ENCODE results near the gene CYP21A2.
"Not testable (repeated sequence)": the region's sequence is repeated elsewhere in the genome, so short reads cannot be mapped to it uniquely, and the experiment has no call there.

Gene CYP21A2

DNA sequence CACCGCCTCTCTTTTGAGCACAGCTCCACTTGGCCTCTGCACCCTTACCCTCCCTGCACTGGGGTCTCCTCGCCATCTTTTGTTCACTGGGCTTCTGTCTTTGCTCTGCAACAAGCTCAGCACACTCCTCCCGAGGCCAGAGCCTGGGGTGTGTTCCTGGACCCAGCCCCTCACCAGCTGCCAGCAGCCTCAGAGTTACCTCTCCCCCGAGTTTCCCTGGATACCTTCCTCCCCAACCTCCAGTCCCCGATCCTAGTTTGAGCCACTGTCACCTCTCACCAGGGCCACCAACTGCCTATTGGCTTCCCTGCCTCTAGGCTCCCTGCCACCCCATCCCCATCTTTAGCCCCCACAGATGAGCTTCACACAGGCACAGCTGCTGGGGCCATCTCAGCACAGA, 12.3 kb downstream of the CYP21A2 start:
- in situ Hi-C loops (cut with HindIII; ENCODE audit: low sequenced_read_pairs), result no loop called here
- H3K4me3 ChIP-seq (ENCODE audit: low read depth, low read length), result no peak overlapping the region
- TF ChIP-seq, protein P1, sequence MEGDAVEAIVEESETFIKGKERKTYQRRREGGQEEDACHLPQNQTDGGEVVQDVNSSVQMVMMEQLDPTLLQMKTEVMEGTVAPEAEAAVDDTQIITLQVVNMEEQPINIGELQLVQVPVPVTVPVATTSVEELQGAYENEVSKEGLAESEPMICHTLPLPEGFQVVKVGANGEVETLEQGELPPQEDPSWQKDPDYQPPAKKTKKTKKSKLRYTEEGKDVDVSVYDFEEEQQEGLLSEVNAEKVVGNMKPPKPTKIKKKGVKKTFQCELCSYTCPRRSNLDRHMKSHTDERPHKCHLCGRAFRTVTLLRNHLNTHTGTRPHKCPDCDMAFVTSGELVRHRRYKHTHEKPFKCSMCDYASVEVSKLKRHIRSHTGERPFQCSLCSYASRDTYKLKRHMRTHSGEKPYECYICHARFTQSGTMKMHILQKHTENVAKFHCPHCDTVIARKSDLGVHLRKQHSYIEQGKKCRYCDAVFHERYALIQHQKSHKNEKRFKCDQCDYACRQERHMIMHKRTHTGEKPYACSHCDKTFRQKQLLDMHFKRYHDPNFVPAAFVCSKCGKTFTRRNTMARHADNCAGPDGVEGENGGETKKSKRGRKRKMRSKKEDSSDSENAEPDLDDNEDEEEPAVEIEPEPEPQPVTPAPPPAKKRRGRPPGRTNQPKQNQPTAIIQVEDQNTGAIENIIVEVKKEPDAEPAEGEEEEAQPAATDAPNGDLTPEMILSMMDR (IDR thresholded peaks at IDR 0.05; ENCODE audit: low read depth, low read length, missing control alignments), result no peak
- no peak for DNase-seq (ENCODE audit: low read depth)

DNA sequence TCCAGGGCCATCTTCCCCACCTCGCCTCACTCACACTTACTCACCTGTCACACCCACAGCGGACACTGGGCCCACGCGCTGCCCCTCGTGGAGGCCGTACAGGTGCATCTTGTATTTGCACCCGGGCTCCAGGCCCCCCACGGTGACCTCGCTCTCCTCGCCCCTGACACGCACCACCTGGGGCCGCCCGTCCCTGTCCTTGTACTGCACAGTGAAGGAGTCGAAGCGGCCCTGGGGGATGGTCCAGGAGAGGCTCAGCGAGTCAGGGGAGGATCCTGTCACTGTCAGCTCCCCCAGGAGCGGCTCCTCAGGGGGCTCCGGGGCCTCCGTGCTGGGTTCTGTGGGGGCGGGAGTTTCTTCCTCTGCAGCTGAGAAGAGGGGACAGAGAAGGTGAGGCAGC, 14.4 kb downstream of the CYP21A2 start:
- H3K4me3 ChIP-seq (ENCODE audit: low read depth, low read length); in situ Hi-C loops (cut with HindIII; ENCODE audit: low sequenced_read_pairs): not testable (repeated sequence)

DNA sequence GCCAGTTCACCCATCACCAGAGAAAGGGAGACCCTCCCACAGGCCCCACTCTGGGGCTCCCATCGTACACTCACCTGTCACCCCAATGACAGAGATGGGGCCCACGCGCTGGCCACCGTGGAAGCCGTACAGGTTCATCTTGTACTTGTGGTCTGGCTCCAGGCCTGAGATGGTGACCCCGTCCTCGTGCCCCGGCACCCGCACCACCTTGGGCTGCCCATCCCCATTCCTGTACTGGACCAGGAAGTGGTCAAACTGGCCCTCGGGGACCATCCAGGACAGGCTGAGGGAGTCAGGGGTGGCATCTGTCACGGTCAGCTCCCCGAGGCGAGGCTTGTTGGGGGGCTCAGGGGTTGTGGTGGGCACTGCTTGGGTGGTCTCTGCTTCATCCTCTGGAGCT, 15.1 kb downstream of the CYP21A2 start:
- in situ Hi-C loops (cut with HindIII; ENCODE audit: low sequenced_read_pairs); DNase-seq (ENCODE audit: low read depth); H3K4me3 ChIP-seq (ENCODE audit: low read depth, low read length): not testable (repeated sequence)

More for the DNA sequence above, 14.4 kb downstream of the CYP21A2 start:
- not testable (repeated sequence) for DNase-seq (ENCODE audit: low read depth)

DNA sequence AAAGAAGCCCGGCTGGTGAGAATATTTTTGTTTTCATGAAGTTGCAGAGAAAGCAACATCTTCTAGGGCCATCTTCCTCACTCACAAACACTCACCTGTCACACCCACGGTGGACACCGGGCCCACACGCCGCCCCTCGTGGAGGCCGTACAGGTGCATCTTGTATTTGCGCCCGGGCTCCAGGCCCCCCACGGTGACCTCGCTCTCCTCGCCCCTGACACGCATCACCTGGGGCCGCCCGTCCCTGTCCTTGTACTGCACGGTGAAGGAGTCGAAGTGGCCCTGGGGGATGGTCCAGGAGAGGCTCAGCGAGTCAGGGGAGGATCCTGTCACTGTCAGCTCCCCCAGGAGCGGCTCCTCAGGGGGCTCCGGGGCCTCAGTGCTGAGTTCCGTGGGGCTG, 17.5 kb downstream of the CYP21A2 start:
- in situ Hi-C loops (cut with HindIII; ENCODE audit: low sequenced_read_pairs); DNase-seq (ENCODE audit: low read depth); H3K4me3 ChIP-seq (ENCODE audit: low read depth, low read length): not testable (repeated sequence)

DNA sequence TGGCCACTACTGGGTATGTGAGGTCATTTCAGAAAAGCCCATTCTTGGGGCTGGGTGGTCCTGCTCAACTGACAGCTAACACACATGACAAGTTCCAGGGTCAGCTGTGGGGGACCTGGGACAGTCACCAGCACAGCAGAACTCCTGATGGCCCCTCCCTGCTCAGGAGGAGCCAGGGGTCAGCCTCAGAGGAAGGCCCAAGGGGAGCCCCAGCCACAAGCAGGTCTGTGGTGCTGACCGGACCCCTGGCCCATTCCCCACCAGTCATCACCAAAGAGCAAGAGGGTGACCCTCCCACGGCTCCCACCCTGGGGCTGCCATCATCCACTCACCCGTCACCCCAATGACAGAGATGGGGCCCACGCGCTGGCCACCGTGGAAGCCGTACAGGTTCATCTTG, 18.0 kb downstream of the CYP21A2 start:
- H3K4me3 ChIP-seq (ENCODE audit: low read depth, low read length), result no peak overlapping the region
- in situ Hi-C loops (cut with HindIII; ENCODE audit: low sequenced_read_pairs), result no loop called here

DNA sequence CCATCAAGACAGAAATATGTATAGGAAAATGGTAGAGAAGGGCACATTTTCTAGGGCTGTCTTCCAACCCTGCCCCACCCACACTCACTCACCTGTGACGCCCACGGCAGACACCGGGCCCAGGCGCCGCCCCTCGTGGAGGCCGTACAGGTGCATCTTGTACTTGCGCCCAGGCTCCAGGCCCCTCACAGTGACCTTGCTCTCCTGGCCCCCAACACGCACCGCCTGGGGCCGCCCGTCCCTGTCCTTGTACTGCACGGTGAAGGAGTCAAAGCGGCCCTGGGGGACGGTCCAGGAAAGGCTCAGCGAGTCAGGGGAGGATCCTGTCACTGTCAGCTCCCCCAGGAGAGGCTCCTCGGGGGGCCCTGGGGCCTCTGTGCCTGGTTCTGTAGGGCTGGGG, 19.8 kb downstream of the CYP21A2 start:
- in situ Hi-C loops (cut with HindIII; ENCODE audit: low sequenced_read_pairs), result no loop called here
- TF ChIP-seq, protein P1 (IDR thresholded peaks at IDR 0.05; ENCODE audit: low read depth, low read length, missing control alignments), result no peak
- no peak overlapping the region for H3K4me3 ChIP-seq (ENCODE audit: low read depth, low read length)
- DNase-seq (ENCODE audit: low read depth), result no peak

More for the DNA sequence above, 18.0 kb downstream of the CYP21A2 start:
- no peak for DNase-seq (ENCODE audit: low read depth)
- TF ChIP-seq, protein P1 (IDR thresholded peaks at IDR 0.05; ENCODE audit: low read depth, low read length, missing control alignments), result no peak

DNA sequence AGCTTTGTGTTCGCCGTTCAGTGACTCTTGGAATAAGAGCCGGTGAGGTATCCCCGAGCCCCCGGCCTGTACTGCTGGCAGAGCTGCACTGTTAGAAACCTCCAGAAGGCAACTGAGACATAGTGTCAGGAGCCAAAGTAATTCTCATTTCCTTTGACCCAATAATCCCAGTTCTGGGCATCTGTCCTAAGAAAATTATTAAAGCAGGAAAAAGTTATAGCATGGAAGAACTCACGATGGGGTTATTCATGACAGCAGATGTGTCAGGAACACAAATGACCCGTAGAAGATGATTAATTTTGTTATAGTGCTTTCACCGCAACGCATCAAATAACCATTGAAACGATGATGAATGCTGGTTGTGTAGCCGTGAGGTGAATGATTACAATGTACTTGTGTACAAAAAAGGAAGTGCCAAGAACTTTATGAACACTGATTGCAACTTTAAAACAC, 20.3 kb downstream of the CYP21A2 start:
- DNase-seq (ENCODE audit: low read depth), result no peak
- no peak overlapping the region for H3K4me3 ChIP-seq (ENCODE audit: low read depth, low read length)
- in situ Hi-C loops (cut with HindIII; ENCODE audit: low sequenced_read_pairs), result no loop called here
- TF ChIP-seq, protein P1 (IDR thresholded peaks at IDR 0.05; ENCODE audit: low read depth, low read length, missing control alignments), result no peak

DNA sequence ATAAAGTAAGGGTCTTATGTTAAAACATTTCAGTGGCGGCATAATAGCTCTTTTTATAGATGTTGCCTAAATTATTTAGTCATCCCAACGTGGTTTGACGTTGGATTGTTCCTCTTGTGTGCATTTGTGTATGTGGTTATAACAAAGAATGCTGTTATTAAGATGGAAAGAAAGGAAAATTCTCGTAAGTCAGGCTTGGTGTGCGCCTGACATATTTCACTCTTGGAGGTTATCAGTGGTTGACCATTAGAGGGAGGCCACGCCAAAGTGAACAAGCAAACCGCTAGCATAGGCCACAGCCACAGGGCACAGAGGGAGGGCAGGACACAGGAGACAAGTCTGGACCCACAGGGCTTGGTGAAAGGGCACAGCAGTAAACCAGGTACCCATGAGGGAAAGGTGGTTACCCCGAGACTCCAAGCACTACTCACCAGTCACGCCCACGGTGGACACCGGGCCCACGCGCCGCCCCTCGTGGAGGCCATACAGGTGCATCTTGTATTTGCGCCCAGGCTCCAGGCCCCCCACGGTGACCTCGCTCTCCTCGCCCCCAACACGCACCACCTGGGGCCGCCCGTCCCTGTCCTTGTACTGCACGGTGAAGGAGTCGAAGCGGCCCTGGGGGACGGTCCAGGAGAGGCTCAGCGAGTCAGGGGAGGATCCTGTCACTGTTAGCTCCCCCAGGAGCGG, 22.9 kb downstream of the CYP21A2 start:
- no peak for DNase-seq (ENCODE audit: low read depth)
- in situ Hi-C loops (cut with HindIII; ENCODE audit: low sequenced_read_pairs), result no loop called here
- TF ChIP-seq, protein P1 (IDR thresholded peaks at IDR 0.05; ENCODE audit: low read depth, low read length, missing control alignments), result no peak

More for the DNA sequence above, 22.9 kb downstream of the CYP21A2 start:
- H3K4me3 ChIP-seq (ENCODE audit: low read depth, low read length), result no peak overlapping the region

Data from astrocyte of the cerebellum (primary cell).